Measurements from ENCODE around the gene RRP12.
A peak's percentile ranks its signal among the peaks of the same experiment; 100 is the strongest.
"Not testable (repeated sequence)": the region's sequence is repeated elsewhere in the genome, so short reads cannot be mapped to it uniquely, and the experiment has no call there.

RRP12 gene

DNA sequence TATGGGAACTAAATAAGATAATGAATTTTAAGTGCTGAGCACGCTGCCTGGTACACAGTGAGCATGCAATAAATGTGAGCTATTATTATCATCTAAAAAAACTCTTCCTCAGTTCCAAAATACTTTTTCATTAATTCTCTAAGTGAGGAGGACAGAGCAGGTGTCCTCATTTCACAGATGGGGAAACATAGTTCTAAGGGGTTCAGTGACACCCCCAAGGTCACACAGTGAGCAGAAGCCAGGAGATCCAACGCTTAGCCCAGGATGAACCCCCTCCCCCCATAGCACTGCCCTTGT lies 6.8 kb upstream of the RRP12 start:
- DNase-seq: no peak

DNA sequence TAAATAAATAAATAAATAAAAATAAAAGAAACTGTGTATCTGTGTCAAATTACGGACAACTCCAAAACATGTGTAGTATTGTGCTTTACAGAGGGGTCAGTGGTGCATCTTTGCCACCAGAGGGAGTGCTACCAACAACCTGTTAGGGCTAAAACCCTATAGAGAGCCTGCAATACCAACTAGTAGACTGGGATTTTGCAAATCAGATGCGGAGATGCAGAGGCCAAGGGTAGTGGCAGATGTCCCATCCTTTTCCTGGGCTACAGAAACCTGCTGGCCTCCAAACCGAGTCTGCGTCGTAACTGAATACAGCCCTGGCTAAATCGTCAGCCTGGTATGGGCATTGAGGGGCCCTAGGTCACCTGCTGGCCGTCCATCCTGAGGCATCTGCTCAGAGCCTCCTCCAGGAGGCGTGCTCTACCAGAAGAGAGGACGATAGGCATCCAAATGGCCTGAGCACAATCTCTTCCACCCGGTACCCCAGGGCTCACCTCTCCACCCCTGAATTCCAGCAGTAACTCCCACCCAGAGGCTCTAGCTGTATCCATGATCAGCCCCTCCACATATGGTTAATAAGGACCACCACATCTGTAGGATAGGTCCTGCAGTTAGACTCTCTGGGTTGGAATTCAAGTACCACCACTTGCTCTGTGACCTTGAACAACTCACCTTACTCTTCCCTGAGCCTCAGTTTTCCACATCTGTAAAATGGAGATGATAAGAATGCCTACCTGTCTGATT lies 6.2 kb upstream of the RRP12 start:
- peak; percentile 25 for DNase-seq

DNA sequence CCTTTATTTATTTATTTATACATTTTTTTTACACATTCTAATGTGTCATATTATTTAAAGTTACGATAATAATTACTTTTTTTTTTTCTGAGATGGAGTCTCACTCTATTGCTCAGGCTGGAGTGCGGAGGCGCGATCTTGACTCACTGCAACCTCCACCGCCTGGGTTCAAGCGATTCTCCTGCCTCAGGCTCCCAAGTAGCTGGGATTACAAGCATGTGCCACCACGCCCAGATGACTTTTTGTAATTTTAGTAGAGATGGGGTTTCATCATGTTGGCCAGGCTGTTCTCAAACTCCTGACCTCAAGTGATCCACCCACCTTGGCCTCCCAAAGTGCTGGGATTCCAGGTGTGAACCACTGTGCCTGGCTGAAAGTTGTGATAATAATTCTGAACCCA lies 5.3 kb upstream of the RRP12 start:
- not testable (repeated sequence) for DNase-seq

DNA sequence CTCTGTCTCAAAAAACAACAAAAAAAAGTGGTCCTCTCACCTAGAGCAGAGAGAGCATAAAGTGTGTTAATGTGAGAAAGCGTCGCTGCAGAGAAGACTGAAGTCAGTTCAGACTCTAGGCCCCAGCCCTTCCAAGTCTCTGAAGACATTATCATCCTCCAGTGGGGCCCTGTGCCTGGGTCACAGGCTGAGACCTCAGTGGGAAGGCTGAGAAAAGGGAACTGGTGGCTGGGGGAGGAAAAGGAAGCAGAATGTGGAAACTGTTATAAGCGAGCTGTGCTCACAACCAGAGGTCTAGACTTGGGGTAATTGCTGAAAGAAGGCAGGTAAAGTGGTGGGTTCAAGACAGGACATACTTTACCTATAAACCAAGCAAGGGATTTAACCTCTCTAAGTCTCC lies 4.9 kb upstream of the RRP12 start:
- no peak for DNase-seq

DNA sequence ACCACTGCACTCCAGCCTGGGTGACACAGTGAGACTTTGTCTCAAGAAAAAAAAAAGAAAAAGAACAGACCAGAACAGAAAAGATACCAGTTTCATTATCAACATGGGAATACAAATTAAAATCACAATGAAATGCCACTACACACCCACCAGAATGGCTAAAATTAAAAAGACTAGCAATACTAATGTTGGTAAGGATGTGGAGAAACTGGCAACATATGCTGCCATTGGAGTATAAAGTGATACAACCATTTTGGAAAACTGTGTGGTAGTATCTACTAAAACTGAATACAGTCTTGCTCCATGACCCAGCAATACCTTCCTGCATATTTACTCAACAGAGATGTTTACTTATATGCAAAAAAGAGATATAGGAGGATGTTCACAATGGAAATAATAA lies 2.9 kb upstream of the RRP12 start:
- no peak for DNase-seq

DNA sequence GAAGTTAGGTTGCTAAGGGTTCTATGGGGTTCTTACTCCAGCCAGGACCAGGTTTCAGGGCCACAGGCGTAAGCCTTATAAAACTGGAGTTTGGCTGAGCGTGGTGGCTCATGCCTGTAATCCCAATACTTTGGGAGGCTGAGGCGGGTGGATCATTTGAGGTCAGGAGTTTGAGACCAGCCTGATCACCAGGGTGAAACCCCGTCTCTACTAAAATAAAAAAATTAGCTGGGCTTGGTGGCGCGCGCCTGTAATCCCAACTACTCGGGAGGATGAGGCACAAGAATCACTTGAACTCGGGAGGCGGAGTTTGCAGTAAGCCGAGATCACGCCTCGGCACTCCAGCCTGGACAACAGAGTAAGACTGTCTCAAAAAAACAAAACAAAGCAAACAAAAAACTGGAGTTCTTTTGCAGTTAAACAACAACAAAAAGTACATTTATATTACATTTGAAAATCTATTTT lies 347 bp upstream of the RRP12 start:
- no peak for DNase-seq

DNA sequence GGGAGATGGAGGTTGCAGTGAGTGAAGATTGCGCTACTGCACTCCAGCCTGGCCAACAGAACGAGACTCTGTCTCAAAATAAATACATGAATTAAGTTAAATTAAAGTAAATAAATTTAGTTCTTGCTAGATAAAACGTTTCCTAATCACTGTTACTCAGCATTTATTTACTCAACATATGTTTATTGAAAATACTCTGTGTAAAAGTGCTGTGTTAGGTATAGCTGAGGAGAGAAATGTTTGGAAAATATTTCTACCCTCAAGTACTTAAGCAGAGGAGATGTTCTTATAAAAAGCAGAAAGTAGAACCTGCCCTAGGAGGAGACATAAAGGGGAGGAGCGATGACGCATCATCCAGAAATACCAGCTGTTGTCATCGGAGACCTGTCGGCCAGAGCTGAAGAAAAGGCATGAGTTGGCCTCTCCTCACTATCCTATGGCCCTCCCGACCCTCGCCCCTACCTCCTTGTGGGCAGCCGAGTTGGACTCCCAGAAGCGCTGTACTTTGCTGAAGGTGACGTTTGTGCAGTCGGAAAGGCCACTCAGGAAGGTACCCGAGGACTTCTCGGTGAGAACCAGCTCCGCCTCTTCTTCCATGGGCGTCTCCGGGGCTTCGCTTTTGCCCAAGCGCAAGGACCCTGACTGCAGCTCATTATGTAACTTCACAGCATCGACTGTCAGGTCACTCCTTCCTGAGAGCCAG lies 1.1 kb downstream of the RRP12 start:
- no peak for DNase-seq

DNA sequence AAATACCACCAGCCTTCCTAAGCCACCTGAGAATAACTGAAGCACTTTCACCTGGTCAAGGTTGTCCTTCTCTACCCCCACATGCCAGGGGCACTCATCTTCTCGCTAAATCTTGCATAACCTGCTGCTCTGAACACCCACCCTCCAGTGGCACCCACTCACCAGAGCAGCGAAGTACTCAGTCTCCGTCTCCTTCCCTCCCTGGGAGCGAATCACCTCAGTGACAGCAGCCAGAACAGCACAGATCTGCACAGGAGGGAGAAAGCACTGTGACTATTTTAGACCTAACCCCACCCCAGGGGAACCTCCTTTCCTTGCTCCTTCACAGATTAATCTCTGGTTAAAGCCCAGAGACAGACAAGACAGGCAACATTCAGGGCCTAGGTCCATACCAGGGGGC lies 5.1 kb downstream of the RRP12 start:
- no peak for DNase-seq

DNA sequence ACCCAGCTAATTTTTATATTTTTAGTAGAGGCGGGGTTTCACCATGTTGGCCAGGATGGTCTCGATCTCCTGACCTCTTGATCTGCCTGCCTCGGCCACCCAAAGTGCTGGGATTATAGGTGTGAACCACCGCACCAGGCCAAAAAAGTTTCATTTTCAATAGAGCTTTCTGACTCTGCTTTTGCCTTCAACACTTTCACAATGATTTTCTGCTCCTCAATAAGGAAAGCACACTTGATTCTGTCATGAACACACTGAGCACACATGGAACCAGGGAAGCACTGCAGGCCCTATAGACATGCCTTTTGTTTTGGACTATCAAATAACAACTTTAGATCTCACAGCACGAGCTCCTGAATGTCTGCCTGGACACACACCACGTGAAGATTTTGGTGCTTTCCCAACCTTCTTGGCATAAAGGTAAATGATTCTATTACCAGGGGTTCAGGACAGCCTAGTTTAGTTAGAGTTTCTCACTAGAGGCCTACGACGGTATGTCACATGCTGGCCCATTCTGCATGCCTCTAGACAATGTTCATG lies 8.0 kb downstream of the RRP12 start:
- no peak for DNase-seq

DNA sequence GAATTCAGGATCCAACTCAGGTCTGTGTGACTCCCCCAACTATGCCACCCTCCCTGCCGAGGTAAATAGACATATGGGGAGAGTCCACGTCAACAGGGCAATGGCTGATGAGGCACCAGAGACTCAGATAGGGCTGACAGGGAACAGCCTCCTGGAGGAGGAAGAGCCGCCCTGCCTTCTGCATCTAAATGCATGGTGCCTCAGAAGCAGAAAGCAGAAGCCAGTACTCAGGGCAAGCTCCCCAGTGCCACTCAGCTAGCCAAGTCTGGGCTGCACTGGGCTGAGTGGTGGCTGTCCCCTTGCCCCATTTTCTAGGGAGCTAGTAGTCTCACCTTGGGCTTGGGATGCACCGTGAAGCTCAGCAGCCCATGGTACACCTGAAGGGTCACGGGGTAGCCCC lies 11.0 kb downstream of the RRP12 start:
- DNase-seq: no peak

DNA sequence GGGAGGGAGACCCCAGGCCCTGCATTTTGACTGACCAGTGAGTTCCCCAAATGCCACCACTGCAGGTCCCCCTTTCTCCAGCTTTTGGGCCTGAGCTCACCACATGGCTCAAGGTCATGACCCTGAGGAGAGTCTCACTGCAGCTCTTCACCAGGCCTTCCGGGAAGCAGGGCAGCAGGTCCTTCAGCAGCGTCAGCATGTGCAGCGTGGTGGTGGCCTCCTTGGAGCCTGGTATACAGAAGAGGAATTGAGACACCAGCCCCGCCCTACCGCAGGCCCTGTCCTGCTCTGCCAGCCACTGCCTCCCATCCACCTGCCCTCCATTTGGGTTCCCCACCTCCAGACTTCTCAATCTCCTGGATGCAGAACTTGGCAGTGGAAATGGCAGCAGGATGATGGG lies 13.0 kb downstream of the RRP12 start:
- no peak for DNase-seq

DNA sequence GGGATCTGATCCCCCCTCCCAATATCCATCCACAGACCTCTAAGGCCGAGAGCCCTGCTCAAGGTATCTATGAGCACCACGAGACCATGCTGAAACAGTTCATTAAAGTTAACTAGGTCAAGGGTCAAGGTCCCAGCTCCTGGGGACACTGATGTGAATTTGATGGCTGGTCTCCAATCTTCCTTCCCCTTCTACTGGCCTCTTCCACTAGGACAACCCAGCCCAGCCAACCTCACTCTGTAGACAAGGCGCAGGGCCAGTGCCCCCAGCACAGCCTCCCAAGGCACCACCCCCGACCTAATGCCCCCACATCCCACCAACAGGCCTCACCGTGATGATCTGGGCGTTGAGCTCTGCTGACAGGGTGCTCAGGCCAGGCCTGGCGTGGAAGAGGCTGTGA lies 15.6 kb downstream of the RRP12 start:
- no peak for DNase-seq

DNA sequence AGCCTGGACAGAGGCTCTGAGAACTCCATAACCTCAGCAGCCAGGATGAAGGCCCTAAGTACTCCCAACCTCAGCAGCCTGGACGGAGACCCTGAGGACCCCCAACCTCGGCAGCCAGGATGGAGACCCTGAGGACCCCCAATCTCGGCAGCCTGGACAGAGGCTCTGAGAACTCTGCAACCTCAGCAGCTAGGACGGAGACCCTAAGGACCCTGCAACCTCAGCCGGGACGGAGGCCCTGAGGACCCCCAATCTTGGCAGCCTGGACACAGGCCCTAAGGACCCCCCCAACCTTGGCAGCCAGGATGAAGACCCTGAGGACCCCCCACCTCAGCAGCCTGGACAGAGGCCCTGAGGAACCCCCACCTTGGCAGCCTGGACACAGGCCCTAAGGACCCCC lies 16.5 kb downstream of the RRP12 start:
- DNase-seq: no peak

DNA sequence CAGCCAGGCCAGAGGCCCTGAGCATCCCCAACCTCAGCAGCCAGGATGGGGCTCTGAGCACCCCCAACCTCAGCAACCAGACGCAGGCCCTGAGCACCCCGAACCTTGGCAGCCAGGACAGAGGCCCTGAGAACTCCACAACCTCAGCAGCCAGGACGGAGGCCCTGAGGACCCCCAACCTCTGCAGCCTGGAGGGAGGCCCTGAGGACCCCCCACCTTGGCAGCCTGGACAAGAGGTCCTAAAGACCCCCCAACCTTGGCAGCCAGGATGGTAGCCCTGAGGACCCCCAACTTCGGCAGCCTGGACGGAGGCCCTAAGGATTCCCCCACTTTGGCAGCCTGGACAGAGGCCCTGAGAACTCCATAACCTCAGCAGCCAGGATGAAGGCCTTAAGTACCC lies 17.0 kb downstream of the RRP12 start:
- DNase-seq: no peak

DNA sequence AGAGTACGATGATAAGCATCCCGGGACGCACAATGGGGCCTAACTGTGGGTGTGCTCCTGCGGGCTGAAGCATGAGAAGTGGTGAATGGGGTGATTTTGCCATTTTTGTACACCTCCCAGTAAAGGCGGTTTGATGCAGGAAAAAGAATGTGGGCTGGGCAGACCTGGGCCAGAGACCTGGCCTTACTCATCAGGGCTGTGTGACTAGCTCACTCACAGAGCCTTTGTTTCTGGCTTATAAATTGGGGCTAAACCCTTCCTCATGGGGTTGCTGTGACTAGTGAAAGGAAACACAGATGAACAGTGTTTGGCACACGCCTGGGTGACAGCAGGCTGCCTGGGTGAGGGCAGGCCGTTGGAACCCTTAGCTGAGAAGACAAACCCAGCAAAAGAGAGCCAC lies 18.0 kb downstream of the RRP12 start:
- DNase-seq: no peak

DNA sequence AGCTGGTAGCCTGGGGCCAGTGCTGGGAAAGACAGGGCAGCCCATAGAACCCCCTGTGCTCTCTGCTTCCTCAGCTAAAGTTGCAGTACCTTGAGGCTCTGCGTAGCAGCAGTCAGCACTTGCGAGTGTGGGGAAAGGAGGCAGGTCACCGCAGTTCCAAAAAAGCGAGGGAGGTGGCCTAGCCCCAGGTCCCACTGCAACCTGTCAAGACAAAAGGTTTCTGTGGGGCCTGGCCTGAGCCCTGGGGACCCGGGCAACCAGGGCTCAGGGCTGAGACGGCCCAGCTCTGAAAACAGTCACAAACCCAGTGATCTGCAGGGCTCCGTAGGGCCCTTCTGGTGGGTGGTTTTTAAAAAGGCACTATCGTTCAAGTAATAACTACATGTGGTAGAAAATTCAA lies 19.5 kb downstream of the RRP12 start:
- DNase-seq: no peak

DNA sequence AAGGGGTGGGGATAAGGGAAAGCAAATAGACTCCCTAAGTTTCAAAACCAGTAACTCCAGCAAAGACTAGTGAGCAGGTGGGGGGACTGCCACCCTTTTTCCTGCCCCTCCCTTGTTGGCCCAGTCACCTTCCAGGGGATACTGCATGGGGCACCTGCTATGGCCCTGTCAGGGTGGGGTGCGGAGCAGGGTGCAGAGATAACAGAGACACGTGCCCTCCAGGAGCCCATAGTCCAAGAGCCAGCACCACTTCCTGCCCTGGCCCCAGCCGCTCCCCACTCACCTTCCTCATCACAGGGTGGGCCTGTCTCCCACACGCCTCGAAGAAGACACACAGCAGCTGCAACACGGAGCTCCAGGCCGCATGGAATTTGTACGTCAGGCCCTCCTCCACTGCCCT lies 20.6 kb downstream of the RRP12 start:
- DNase-seq: no peak

DNA sequence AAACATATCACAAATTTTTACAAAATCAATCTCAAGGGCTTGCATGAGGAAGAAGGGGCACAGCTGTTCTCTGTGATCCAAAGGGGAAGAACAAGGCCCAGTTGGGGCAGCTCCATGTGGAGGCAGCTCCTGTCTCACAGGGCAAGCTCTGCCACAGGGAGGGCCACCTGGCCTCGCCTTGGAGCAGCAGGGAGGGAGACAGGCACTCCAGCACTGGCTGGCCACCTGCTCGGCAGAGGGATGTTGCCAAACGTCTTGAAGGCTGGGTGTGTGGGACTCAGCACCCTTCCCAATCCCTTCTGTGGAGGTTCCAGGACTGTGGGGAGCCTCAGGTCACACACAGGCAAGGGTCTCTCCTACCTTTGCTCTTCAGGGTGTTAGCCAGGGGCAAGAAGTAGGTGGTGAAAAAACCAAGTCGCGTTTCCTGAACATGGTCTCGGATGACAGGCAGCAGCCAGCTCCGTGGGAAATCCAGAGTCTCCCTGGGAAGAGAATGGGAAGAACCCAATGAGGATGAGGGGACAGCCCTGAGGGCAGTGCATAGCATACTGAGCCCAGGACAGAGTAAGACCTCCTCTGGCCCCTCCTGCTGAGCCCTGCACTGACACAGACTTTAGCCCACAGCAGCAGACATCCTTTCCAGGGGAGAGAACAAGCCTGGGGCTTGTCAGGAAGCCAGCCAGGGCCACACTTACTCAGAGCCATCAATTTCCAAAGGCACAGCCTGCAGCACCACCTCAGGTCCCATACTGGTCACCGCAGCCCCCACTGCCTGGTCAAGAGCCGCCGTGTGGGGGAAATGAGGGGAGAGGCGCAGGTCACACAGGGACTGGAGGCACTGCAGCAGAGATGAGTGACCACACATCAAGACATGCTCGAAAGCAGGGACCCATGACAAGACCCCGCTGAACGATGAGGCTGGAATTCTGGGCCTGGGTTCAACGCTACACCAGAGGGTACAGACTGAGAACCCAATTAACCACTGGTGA lies 21.9 kb downstream of the RRP12 start:
- no peak for DNase-seq

DNA sequence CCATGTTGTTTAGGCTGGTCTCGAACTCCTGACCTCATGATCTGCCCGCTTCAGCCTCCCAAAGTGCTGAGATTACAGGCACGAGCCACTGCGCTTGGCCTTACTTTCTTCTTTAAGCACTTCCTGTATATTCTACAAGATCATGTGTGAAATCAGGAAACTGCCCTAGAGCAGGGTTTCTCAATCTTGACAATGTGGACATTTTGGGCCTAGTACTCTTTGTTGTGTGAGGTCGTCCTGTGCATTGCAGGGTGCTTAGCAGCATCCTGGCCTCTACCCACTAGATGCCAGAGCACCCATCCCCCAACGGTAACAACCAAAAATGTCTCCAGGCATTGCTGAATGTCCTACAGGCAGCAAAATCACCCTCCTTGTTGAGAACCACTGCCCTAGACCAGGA lies 24.7 kb downstream of the RRP12 start:
- DNase-seq: no peak

DNA sequence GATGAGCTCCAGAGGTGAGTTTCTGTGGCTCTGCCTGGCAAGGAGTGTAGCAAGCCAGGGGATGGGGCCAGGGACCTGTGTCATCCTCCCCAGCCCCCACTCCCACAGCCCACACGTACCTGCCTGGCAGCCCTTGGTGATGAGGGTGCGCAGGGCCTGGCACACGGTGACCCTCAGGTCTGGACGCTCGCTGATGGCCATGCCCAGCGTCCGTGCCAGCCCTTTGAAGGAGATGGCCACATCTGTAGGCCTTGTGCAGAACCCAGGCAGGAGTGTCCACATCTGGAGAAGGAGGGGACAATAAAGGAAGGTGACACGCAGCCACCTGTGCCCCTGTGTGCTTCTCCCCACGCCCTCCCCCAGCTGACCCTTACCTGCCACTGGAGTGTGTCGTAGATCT lies 27.7 kb downstream of the RRP12 start:
- no peak for DNase-seq

DNA sequence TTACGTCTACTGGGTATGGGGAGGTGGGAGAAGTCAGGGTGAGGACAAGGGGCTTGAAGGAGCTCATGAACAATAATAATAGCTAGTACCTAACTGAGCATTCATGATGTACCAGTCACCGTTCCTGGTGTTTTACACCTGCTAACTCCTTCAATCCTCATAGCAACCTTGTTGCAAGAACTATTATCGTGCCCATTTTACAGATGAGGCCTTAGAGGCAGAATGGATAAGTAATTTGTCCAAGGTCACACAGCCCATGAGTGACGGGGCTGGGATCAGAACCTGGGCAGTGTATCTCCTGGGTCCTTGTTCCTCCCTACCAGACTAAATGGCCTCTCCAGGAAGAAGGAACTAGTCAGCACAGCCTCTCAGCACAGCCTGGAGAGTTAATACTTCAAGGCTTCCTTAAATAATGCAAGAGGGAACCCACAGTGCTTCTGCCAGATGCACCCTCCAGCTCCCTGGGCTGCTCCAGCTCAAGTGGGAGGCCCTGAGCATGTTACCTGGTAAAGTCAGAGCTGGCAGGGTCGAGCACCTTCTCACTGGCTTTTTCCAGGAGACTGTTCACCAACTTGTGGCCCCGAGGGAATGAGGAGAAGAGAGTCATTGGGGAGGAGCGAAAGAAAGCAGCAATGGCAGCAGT lies 28.8 kb downstream of the RRP12 start:
- DNase-seq: no peak

DNA sequence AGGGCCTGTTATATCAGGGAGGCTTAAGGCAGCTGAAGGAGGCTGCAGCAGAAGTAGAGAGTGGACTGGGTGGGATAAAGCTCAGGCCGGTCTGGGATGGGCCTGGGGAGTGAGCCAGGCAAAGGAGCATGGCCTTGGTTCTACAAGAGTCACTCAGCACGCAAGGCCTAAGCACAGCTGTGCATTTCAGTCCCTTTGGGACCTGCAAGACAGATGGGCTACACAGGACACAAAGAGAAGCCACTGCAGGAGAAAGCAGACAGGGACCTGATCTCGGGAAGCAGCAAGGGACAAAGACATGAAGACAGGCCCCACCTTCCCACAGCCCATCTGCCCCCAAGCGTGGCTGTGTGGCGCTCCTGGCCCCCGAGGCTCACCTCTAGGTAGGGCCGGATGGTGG lies 29.4 kb downstream of the RRP12 start:
- DNase-seq: no peak

DNA sequence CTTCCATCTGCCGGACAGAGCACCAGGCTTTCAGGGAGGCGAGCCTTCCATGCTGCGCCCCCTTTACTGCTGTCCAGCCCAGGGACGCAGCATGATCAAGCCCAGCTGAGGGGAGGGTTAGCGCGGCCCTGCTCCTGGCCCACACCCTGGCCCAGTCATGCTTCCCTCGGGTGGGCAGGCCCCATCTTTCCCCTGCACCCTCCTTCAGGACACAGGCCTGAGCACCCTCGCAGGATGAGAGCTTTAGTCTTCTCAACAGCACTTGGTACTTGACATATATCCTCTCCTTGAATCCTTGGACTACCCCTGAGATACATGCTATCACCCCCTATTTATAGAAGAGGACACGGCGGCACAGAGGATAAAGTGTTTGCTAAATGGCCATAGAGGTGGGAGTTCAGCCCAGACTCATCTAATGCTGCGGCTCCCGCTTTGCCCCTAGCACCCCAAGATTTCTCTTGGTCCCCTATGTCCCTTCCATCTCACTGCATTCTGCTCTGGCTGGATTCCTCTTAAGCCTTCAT lies 34.0 kb downstream of the RRP12 start:
- no peak for DNase-seq

All from effector CD8-positive, alpha-beta T cell (primary cell).